Pancreas (tissue), 10 donors: ENCODE measurements around the gene QRSL1. TPM values are rescaled to one million over a fixed set of nuclear protein-coding genes. Genes with fewer than 3 reads are reported as not detected.
"Not testable (repeated sequence)": the region's sequence is repeated elsewhere in the genome, so short reads cannot be mapped to it uniquely, and the experiment has no call there.

Experiments
- ATAC-seq, 4 donors: fragments of 200-7000 bp; cut with Tn5 transposase; one replicate each; pipeline versions ENCODE4 v1.8.0 to v1.9.1; 2020; ENCODE audit warnings: mild to moderate bottlenecking in 4 of 4, moderate library complexity in 4 of 4
- DNase-seq, 6 donors: peaks; one replicate each; pipeline ENCODE4 v3.0.0-alpha.2; 2020
- FAIRE-seq: peaks from 2 replicates; lab custom pipeline; 2012; peaks lifted over from hg19 to GRCh38; lab: Jason Lieb, UNC
- H3K27ac ChIP-seq, 4 donors: fragments of 200-600 bp; sonication (generic); 1 replicate in 3 of 4; 2 replicates in 1 of 4; pipeline versions ENCODE4 v1.5.0 to v1.8.0; 2020
- H3K27me3 ChIP-seq, 4 donors: fragments of 200-600 bp; one replicate each; pipeline ENCODE4 v1.8.0; 2021
- H3K36me3 ChIP-seq, 3 donors: fragments of 200-600 bp; sonication (generic) in 1 of 3; one replicate each; pipeline versions ENCODE4 v1.5.0 to v1.8.0; 2020 to 2021
- H3K4me1 ChIP-seq, 3 donors: fragments of 200-600 bp; one replicate each; pipeline ENCODE4 v1.8.0; 2021
- H3K4me3 ChIP-seq, 4 donors: fragments of 200-600 bp; sonication (generic) in 2 of 4; one replicate each; pipeline versions ENCODE4 v1.5.0 to v1.8.0; 2020 to 2021
- H3K9me3 ChIP-seq, 4 donors: fragments of 200-600 bp; one replicate each; pipeline ENCODE4 v1.8.0; 2021
- CTCF ChIP-seq, 4 donors: fragments of 200-600 bp; sonication (generic) in 3 of 4; IDR thresholded peaks; one replicate each; pipeline versions ENCODE4 v1.5.0 to v1.8.0; 2021; ENCODE audit warnings: antibody characterized with exemption in 4 of 4
- WGBS, 2 donors: extraction: QIAGEN DNeasy Blood & Tissue Kit; methylation state at CpG; one replicate each; pipeline ENCODE4 v1.1.7; 2013; 5-methylcytosine and 5-hydroxymethylcytosine counted together
- intact Hi-C, 3 donors: fragments of 100-400 bp; cut with DNase I; formaldehyde crosslinking; loops; one replicate each; pipeline versions ENCODE4 v1.11.1 to v1.14.2; 2022
- polyA plus RNA-seq, 2 donors: library from polyadenylated mRNA; stranded (reverse); fragments of 200-250 nt; gene quantifications; one replicate each; pipeline ENCODE4 v1.2.3, GENCODE V29; 2013
- total RNA-seq, 6 donors: library from RNA; stranded (reverse); fragmentation: NEBNext Ultra II Directional in 4 of 6; extraction: Animal tissue kit (Norgen Biotek cat#: 25700) in 4 of 6; gene quantifications; one replicate each; pipeline versions ENCODE4 v1.2.1 to v1.2.4, GENCODE V29; 2021 to 2023
- donor health status: healthy with polysubstance abuse.
- donor health status: DM: no; HTN: no; CAD: no; lungs with moderate emphysema.
- donor health status: DM: no; HTN: no; CAD: no.
- donor health status: control.
- donor health status: control.
- donor health status: Bipolar disorder and iron deficiency.
- donor health status: DM: yes; HTN: yes; CAD: no.
- donor health status: DM: no; HTN: no; CAD: no.
- donor health status: DM: no; HTN: no; CAD: no.
- donor health status: DM: yes; HTN: yes; CAD: no.

QRSL1 gene
- total and polyA plus RNA-seq, 8 donors, result 3.2 to 8.4 (median 6.2) TPM

- intact Hi-C loops, result no loop called here
- 67 to 76% methylated on average over 3 of the region's 3 CpGs for WGBS, 2 donors
- no peak for FAIRE-seq
Observed at GRCh38 chr6:106620931-106621672, 8.3 kb upstream of the QRSL1 start.

GRCh38 chr6:106622412-106622811, 7.0 kb upstream of the QRSL1 start:
- Histone ChIP-seq H3K27me3 (no peaks in the 10 kb centered on the region), H3K27ac (no peak overlapping the region), H3K4me1 (no peaks in the 10 kb centered on the region), H3K9me3 (no peaks in the 10 kb centered on the region), H3K36me3 (no peaks in the 10 kb centered on the region), H3K4me3 (no peak overlapping the region)
- DNase-seq (no peak), ATAC-seq (no peak), FAIRE-seq (no peak)
- TF ChIP-seq CTCF (IDR thresholded peaks at IDR 0.05), result no peak
- intact Hi-C loops, result no loop called here
- 95 to 97% methylated on average over 8 of the region's 8 CpGs for WGBS, 2 donors

More at GRCh38 chr6:106620931-106621672, 8.3 kb upstream of the QRSL1 start:
- TF ChIP-seq CTCF (IDR thresholded peaks at IDR 0.05), result no peak
- Histone ChIP-seq H3K27me3 (no peaks in the 10 kb centered on the region), H3K27ac (no peak overlapping the region), H3K9me3 (no peaks in the 10 kb centered on the region), H3K4me1 (no peaks in the 10 kb centered on the region), H3K36me3 (no peaks in the 10 kb centered on the region), H3K4me3 (no peak overlapping the region)
- no peak for ATAC-seq
- no peak for DNase-seq

- Histone ChIP-seq H3K27me3 (no peaks in the 10 kb centered on the region), H3K9me3 (no peaks in the 10 kb centered on the region), H3K4me1 (peaks cover 0 to 2% (median 0%) of the 10 kb centered on the region in 3 donors), H3K27ac (no peak overlapping the region), H3K4me3 (no peak overlapping the region), H3K36me3 (no peaks in the 10 kb centered on the region)
- ATAC-seq, result no peak
- WGBS, 2 donors, result 75 to 84% methylated on average over 1 of the region's 1 CpG
- no peak for FAIRE-seq
- DNase-seq, result no peak
- TF ChIP-seq CTCF (IDR thresholded peaks at IDR 0.05), result no peak
- intact Hi-C loops, result no loop called here
Observed at GRCh38 chr6:106623039-106623438, 6.3 kb upstream of the QRSL1 start.

- no peak overlapping the region for H3K4me3 ChIP-seq
- no peak overlapping the region for H3K27ac ChIP-seq
- H3K9me3 ChIP-seq, result no peaks in the 10 kb centered on the region
- DNase-seq (no peak), ATAC-seq (no peak), FAIRE-seq (no peak)
- TF ChIP-seq CTCF (IDR thresholded peaks at IDR 0.05), result no peak
- peaks cover 0 to 17% (median 9%) of the 10 kb centered on the region in 3 donors for H3K4me1 ChIP-seq
- intact Hi-C loops, result no loop called here
- H3K27me3 ChIP-seq, result no peaks in the 10 kb centered on the region
- no peaks in the 10 kb centered on the region for H3K36me3 ChIP-seq
- 31 to 33% methylated on average over 2 of the region's 2 CpGs for WGBS, 2 donors
Observed at GRCh38 chr6:106626485-106626884, 2.9 kb upstream of the QRSL1 start.

GRCh38 chr6:106627760-106628159, 1.6 kb upstream of the QRSL1 start:
- peaks cover 0 to 20% (median 11%) of the 10 kb centered on the region in 3 donors for H3K4me1 ChIP-seq
- H3K27me3 ChIP-seq, H3K4me3 ChIP-seq, H3K9me3 ChIP-seq, intact Hi-C loops, ATAC-seq, H3K36me3 ChIP-seq, H3K27ac ChIP-seq, DNase-seq, FAIRE-seq: not testable (repeated sequence)
- WGBS, 2 donors, result 92 to 95% methylated on average over 16 of the region's 16 CpGs
